Activated CD8-positive, alpha-beta memory T cell treated with anti-CD3 and anti-CD28 coated beads for 36 hours (primary cell): Measurements from ENCODE around the gene CD99. TPM values are rescaled to one million over a fixed set of nuclear protein-coding genes. Genes with fewer than 3 reads are reported as not detected.
"Not testable (repeated sequence)": the region's sequence is repeated elsewhere in the genome, so short reads cannot be mapped to it uniquely, and the experiment has no call there.

ENCODE experiments used
- CTCF ChIA-PET: fragments of 350-600 bp; sonication (Branson Sonifier 250); formaldehyde crosslinking; loops from one replicate; lab custom pipeline; 2021; ENCODE audit warnings: antibody characterized with exemption; lab: Charles Lee
- POLR2A ChIA-PET: fragments of 350-600 bp; sonication (Branson Sonifier 250); formaldehyde crosslinking; loops from one replicate; lab custom pipeline; 2021; ENCODE audit warnings: antibody characterized with exemption; lab: Charles Lee
- total RNA-seq, 2 experiments: library from RNA; stranded (reverse); gene quantifications; one replicate each; pipeline ENCODE4 v1.2.3, GENCODE V29; 2021

Gene CD99
- total RNA-seq, 2 experiments from 2014 or later = 223 to 228 TPM

DNA sequence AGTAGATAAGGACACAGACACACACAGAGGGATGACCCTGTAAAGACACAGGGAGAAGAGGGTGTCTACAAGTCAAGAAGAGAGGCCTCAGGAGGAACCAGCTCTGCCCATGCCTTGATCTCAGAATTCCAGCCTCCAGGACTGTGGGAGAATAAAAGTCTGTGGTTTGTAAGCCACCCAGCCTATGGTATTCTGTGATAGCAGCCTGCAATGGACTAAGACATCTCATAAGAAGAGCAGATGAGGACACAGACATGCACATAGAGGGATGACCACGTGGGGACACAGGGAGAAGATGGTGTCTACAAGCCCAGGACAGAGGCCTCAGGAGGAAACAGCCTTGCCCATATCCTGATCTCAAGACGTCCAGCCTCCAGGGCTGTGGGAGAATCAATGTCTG lies 70.2 kb downstream of the CD99 start:
- ChIA-PET POLR2A (no interaction called here), CTCF (no interaction called here)

DNA sequence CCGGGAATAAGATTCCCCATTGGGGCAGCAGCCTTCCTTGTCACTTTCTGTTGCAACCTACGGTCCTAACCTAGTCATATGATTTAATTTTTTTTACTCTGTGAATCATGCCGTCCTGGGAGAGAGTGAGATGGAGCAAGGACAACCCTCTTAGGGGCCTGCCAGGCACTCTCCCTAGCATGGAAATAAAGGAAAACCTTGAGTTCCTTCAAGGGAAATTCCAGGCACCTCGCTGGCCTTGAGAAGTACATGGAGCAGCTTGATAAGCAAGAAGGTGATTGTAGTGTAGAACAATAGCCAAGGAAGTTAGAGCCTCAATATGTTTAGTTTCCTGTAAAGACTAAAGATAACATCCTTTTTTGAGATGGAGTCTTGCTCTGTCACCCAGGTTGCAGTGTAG lies 71.6 kb downstream of the CD99 start:
- CTCF ChIA-PET, POLR2A ChIA-PET: not testable (repeated sequence)

DNA sequence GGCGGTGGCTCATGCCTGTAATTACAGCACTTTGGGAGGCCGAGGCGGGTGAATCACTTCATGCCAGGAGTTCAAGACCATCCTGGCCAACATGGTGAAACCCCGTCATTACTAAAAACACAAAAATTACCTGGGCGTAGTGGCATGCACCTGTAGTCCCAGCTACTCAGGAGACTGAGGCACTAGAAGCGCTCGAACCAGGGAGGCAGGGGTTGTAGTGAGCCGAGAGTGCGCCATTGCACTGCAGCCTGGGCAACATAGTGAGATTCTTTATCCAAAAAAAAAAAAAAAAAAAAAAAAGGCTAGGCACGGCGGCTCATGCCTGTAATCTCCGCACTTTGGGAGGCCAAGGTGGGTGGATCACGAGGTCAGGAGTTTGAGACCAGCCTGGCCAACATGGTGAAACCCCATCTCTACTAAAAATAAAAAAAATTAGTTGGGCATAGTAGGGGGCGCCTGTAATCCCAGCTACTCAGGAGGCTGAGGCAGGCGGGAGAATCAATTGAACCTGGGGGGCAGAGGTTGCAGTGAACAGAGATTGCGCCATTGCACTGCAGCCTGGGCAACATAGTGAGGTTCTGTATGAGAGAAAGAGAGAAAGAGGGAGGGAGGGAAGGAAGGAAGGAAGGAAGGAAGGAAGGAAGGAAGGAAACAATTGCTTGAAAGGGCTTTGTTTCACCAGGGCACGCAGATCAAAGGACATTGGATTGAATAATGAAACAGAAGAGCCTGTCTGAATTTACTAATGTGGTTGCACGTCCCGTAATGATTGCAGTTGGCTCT lies 73.9 kb downstream of the CD99 start:
- CTCF ChIA-PET, POLR2A ChIA-PET: not testable (repeated sequence)

DNA sequence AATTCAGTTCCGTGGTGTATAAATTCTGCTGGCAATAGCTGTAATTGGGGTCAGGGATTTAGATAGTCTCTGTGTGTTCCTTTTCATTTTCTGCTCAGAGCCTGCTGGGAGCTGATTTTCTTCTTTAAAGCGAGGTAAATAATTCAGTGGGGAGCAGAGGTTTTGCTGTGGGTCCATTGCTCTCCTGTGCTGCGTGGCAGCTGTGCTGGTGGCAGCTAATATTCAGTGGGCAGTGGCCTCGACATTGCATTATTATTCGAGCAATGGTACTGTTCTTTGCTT lies 74.4 kb downstream of the CD99 start:
- CTCF ChIA-PET = no interaction called here
- POLR2A ChIA-PET = no interaction called here

DNA sequence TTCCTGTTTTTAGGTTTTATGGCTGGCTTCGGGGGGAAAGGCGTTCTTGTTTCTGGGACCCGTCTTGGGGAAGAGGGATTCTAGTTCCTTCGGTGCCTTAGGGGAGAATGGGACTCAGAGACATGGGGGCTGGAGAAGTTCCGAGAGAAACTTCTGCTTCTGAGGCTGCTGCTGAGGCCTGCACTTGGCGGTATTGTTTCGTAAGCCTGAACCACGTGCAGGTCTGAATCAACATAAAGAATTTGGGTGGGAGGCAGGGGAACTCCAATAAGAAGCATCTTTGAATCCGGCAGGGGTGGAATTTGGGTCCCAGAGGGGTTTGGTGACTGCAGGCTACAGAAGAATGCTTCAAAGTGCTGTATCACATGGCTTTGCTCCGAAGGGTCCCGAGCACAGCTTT lies 75.8 kb downstream of the CD99 start:
- CTCF ChIA-PET = no interaction called here
- POLR2A ChIA-PET = no interaction called here

DNA sequence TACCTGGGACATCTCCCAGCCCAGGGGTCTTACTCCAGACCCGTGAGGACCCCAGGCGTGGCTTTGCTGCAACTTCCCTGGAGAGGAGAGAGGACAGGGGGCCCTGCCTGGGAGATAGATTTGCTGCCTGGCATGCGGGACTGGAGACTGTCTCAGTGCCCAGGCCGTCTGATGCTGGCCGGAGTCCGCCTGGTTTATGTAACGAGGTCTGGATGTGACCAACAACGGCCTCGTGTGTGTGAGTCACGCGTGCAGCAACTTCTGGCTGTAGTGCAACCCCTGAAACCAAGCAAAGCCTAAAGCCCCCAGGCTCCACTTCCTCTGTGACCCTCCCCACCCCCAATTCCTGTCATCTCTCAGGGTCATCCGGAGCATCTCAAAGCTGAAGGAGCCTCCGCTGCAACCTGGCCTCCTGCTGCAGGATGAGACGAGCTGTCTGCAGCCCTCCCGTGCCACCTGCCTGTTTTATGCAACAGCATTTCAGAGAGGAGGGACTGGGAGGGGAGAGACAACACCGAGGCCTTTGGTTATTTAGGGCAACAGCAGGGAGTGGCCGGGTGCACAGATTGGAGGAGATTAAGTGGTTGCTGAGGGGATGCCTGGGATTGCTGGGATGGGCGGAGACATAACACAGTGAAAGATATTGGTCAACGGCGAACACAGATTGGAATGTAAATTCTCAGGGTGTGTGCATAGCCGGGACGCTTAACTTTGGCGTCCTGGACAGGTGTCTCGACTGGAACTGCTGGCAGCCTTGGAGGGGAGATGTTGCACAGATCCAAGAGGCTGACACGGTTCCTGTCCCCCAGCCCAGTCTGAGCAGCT lies 76.7 kb downstream of the CD99 start:
- POLR2A ChIA-PET = no interaction called here

DNA sequence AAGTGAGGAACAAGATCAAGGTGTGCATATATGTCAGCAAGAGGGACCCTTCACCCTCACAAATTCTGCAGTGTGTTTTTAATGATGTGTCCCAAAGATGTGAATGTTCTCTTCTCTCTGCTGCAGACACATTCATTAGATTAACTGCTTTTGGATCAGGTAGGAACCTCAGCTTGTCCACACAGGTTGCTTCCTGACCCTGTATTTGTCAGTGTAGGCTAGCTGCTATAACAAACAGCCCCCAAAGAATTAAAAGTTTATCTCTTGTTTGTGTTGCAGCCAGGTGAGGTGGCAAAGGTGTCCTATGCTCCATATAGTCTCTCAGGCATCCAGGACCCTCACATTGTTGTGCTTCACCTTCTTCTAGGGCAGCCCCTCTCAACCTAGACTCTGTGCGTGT lies 78.5 kb downstream of the CD99 start:
- CTCF ChIA-PET = no interaction called here
- POLR2A ChIA-PET = no interaction called here

More for the DNA sequence above, 76.7 kb downstream of the CD99 start:
- CTCF ChIA-PET = no interaction called here

DNA sequence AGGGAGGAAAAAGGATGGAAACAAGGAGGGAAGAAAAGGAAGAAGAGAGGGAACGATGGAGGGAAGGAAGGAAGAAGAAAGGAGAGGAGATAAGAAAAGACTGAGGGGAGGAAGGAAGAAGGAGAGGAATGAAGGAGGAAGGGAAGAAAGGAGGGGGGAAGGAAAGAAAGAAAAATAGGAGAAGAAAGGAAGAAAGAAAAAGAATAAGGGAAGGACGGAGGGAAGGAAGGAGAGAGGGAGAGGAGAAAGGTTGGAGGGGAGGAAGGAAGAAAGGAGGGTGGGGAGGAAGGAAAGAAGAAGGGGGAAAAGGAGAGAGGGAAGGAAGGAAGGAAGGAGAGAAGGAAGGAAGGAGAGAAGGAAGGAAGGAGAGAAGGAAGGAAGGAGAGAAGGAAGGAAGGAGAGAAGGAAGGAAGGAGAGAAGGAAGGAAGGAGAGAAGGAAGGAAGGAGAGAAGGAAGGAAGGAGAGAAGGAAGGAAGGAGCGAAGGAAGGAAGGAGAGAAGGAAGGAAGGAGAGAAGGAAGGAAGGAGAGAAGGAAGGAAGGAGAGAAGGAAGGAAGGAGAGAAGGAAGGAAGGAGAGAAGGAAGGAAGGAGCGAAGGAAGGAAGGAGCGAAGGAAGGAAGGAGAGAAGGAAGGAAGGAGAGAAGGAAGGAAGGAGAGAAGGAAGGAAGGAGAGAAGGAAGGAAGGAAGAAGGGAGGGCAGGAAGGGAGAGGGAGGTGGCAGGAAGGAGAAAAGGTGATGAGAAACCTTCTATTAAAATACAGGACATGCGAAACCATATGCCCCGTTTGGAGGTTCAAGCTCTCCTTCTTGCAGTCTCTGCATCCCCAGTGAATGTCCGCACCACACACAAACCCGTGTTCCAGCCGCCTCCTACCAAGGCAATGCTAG lies 82.3 kb downstream of the CD99 start:
- CTCF ChIA-PET, POLR2A ChIA-PET: not testable (repeated sequence)

DNA sequence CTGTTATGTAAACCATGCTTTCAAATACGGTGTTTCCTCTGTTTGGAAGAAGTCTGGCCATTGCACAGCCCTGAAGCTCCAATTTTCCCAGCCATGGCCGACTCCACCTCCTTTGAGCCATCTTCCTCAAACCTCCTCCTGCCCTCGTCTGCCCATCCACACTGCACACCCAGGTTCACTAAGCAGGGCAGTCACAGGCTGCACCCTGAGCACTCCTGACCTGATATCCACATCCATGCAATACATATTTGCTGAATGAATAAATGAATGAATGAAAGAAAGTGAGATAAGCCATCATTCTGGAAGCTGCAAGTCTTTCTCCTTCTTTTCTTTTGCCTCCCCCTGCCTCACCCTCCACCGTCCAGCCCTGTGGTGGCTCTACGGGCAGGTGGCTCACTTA lies 83.0 kb downstream of the CD99 start:
- ChIA-PET CTCF (no interaction called here), POLR2A (no interaction called here)

DNA sequence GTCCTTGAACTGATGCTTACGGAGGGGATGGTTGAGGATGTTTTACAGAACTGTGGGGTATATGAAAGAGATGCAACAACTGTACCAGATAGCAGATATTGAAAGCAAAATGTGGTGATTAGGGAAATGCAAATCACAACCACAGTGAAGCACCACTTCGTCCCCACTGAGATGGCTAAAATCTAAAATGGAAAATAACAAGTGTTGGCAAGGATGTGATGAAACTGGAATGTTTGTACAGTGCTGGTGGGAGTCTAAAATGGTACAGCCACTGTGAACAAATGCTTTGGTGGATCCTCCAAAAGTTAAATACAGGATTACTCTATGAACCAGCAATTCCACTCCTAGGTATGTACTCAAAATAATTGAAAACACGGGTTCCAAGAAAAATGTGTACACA lies 83.7 kb downstream of the CD99 start:
- CTCF ChIA-PET = no interaction called here
- POLR2A ChIA-PET = no interaction called here

DNA sequence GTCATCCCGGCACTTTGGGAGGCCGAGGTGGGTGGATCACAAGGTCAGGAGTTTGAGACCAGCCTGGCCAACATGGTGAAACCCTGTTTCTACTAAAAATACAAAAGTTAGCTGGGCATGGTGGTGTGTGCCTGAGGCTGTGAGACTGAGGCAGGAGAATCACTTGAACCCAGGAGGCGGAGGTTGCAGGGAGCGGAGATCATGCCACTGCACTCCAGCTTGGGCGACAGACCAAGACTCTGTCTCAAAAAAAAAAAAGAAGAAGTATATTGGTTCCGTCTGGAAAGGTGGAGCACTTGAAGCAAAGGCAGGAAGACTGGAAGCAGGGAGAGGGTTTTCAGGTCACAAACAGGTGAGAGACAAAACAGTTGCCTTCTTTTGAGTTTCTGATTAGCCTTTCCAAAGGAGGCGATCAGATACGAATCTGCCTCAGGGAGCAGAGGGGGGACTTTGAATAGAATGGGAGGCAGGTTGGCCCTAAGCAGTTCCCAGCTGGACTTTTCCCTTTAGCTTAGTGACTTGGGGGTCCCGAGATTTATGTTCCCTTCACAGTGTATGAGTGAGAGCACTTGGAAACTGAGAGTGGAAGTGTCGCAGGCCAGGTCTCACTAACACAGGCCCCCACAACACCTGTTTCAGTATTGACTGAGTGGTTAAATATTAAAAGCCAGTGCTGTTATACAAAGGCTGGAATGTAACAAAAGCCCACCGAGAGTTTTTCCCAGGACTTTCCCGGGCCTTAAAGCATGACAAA lies 89.6 kb downstream of the CD99 start:
- CTCF ChIA-PET, POLR2A ChIA-PET: not testable (repeated sequence)

DNA sequence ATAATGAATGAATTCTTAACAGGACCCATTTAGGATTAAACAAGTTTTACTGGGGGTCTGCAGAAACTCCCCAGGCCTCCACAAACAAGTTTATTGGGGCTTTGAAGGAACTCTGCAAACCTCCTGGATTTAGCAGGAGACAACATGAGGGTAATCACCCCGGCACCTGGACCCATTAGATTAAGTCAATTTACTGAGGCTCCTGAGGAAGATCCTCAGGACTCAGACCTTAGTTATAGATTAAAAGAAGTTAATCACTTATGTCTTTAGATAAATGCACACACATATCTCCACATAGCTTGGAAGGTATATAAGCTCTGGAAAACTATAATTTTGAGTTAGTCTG lies 90.1 kb downstream of the CD99 start:
- CTCF ChIA-PET = no interaction called here
- POLR2A ChIA-PET = no interaction called here

DNA sequence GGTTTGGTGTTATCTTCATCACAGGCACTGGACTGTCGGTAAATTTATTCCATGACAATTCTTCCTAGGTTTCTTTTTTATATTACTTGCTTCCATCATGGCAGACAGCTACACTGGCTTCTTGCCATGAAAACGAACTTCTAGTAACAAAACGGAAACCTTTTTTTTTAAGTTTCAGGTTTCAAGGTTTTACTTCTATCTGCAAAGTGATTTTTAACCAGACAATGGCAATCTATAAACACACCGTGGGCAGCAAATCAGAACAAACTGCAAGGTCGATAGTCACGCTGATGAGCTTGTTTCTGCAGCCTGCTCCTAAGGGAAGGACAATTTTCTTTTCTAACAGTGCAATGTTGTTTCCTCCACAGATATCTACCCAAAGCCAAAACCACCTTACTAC lies 90.6 kb downstream of the CD99 start:
- ChIA-PET POLR2A (no interaction called here), CTCF (no interaction called here)

DNA sequence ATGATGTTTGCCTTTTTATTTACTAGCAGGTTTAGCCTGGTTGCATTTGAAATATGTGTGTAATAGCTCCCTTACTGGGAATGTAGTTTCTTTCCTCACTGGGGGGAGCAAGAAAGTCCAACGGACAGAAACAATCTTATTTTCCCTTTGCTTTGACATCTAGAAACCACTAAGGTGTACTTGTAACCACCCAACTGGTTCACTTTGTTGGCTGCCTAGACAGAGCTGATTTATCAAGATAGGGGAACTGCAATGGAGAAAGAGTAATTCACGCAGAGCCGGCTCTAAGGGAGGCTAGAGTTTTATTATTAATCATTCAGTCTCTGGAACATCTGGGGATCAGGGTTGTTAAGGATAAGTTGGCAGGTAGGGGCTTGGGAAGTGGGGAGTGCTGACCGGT lies 91.1 kb downstream of the CD99 start:
- ChIA-PET POLR2A (no interaction called here), CTCF (no interaction called here)

DNA sequence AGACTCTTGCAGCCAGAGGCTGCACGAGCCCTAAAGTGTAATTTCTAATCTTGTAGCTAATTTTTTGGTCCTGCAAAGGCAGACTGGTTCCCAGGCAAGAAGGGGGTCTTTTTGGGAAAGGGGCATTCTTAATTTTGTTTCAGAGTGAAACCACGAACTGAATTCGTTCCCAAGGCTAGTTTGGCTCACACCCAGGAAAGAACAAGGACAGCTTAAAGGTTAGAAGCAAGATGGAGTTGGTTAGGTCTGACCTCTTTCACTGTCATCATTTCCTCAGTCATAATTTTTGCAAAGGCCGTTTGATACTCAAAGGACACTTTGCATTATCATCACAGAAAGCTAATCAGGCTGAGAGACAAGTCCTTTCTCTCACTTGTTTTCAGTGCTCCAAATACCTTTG lies 91.7 kb downstream of the CD99 start:
- ChIA-PET CTCF (no interaction called here), POLR2A (no interaction called here)

DNA sequence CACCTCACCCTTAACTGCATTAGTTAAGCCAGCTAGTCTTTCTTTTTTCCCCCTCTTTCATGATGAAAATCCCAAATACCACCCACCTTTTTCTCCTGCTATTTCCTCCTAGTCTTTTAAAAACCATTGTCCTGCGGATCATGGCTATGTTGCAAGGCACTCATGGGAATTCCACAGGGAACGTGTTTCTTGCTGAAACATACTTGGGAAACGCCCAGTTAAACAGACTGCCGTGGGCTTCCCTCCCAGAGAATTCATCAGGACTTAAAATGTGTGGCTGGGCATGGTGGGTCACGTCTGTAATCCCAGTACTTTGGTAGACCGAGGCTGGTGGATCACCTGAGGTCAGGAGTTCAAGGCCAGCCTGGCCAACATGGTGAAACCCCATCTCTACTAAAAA lies 92.9 kb downstream of the CD99 start:
- POLR2A ChIA-PET = no interaction called here

DNA sequence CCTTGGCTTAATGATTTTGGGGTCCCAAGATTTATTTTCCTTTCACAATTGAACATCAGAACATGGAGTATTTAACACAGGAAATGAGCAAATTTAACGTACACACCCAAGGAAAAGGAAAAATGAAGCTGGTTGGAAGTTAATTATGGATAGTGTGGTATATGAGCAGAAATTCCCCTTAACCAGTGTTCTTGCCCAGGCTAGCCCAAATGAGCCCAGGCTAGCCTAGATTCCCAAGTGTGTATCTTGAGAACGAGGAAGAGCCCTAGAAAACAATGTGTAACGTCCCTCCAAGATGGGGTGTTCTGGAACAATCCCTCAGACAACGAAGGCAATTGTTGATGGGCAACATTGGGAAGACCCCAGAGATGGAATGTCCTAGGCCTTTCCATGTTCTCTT lies 94.4 kb downstream of the CD99 start:
- POLR2A ChIA-PET = no interaction called here

More for the DNA sequence above, 92.9 kb downstream of the CD99 start:
- CTCF ChIA-PET = no interaction called here

DNA sequence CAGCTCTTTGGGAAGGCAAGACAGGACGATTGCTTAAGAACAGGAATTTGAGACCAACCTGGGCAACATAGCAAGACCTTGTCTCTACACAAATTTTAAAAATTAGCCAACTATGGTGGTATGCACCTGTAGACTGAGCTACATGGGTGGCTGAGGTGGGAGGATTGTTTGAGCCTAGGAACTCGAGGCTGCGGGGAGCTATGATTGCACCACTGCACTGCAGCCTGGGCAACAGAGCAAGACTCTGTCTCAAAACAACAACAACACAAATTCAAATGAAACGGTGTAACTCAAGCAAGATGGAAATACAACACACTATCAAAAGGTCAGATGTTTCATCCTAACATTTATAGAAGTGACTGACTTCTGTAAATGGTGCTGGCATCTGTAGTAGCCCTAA lies 97.9 kb downstream of the CD99 start:
- POLR2A ChIA-PET = no interaction called here
- CTCF ChIA-PET = no interaction called here

More for the DNA sequence above, 94.4 kb downstream of the CD99 start:
- CTCF ChIA-PET = no interaction called here

DNA sequence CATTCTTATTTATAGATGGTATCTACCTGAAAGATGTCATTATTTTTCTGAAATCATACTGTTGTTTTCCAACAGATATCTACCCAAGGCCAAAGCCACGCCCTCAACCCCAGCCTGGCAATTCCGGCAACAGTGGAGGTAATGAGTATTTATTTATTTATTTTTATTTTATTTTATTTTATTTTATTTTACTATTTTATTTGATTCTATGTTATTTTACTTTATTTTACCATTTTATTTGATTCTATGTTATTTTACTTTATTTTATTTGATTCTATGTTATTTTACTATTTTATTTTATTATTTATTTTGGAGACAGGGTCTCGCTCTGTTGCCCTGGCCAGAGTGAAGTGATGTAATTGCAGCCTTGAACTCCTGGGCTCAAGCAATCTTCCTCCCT lies 98.5 kb downstream of the CD99 start:
- ChIA-PET CTCF (no interaction called here), POLR2A (no interaction called here)
